ENCODE data around the gene LTV1.
A peak's percentile ranks its signal among the peaks of the same experiment; 100 is the strongest.

Gene LTV1

GRCh38 chr6:143894655-143895054, 51.5 kb downstream of the LTV1 start:
- no peak for DNase-seq

DNA sequence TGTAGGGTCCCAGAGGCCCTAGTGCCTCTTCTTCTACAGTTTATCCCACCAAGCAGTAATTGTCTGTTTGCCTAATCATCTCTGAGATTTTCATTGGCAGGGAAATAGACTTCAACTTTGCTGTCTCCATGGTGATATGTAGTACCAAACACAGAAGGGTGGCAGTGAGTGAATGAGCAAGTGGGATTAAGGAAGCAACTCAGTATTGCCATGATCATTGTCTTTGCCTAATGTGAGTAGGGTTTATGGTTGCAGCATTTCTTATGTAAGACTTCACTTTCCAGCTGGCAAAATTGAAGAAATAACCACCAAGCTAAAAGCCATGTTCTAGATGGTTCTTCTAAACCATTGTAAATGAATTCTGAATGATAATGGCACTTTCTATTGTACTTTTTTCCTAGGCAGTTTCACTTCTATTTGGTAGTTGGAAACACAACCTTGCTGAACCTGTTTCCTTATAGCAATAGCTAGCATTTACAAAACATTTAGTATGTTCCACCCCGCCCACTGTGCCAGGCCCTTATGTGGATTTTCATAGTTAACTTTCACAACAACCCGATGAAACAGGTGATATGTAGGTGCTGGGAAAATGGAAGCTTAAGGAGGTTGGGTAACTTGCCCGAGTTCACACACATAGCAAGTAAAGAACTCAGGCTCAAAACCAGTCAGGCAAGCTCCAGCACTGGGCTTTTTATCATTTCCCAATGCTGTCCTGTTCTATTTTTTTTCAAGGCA, 53.2 kb downstream of the LTV1 start:
- no peak for DNase-seq

GRCh38 chr6:143900358-143900757, 57.2 kb downstream of the LTV1 start:
- DNase-seq = no peak

GRCh38 chr6:143901885-143902750, 59.0 kb downstream of the LTV1 start:
- peak; percentile 46 for DNase-seq

GRCh38 chr6:143902827-143903226, 59.7 kb downstream of the LTV1 start:
- DNase-seq = no peak

GRCh38 chr6:143911028-143911427, 67.9 kb downstream of the LTV1 start:
- no peak for DNase-seq

GRCh38 chr6:143912671-143913070, 69.5 kb downstream of the LTV1 start:
- no peak for DNase-seq

Measured in right kidney (tissue), 1 donor.